Aortic smooth muscle cell (primary cell): ENCODE measurements around the gene GGNBP2. TPM values are rescaled to one million over a fixed set of nuclear protein-coding genes. Genes with fewer than 3 reads are reported as not detected.

ENCODE experiments used
- total RNA-seq: library from RNA; depleted of rRNA; stranded (reverse); fragments of >200 nt; gene quantifications from 2 replicates; pipeline ENCODE4 v1.2.3, GENCODE V29; 2014

GGNBP2 gene, protein sequence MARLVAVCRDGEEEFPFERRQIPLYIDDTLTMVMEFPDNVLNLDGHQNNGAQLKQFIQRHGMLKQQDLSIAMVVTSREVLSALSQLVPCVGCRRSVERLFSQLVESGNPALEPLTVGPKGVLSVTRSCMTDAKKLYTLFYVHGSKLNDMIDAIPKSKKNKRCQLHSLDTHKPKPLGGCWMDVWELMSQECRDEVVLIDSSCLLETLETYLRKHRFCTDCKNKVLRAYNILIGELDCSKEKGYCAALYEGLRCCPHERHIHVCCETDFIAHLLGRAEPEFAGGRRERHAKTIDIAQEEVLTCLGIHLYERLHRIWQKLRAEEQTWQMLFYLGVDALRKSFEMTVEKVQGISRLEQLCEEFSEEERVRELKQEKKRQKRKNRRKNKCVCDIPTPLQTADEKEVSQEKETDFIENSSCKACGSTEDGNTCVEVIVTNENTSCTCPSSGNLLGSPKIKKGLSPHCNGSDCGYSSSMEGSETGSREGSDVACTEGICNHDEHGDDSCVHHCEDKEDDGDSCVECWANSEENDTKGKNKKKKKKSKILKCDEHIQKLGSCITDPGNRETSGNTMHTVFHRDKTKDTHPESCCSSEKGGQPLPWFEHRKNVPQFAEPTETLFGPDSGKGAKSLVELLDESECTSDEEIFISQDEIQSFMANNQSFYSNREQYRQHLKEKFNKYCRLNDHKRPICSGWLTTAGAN
- total RNA-seq, result 67.3 and 70.0 TPM in 2 replicates

DNA sequence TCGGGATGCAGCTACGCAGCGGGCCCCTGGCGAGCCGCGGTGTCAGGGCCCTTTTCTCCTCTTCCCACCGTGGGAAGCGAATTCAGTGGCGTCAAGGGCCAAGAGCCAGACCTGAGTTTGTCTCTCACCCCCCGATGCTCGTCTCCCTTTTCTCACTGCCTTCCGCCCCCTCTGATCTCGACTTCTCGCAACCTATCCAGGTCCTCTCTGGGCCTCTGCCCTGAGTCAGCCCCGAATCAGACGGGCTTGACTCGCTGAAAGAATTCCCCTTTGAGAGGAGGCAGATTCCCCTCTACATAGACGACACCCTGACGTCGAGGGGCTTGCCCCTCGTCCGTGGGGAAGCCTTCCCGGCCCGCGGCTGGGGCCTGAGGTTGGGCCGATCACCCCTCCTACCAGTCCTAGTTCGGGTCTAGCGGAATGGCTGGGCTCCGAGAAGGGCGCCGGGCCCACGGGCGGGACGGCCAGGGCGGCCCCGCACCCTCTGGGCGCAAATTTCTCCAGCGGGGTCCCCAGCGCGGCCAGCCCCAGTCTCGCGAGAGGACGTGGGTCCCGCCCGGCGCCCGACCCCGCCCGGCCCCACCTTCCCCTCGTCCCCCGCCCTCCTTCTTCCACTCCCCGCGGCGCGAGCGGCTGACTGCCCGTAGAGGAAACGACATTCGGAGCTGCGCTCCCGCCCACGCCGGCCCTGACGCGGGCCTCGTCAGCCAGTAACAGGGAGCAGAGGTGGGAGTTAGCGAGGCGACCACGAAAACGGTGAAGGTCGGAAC lies at the start of gene GGNBP2:
GGNBP2 (plus strand) TSS at position 613 of the 770 bp plus-strand sequence. CDS start 806 bp downstream, outside the sequence.

DNA sequence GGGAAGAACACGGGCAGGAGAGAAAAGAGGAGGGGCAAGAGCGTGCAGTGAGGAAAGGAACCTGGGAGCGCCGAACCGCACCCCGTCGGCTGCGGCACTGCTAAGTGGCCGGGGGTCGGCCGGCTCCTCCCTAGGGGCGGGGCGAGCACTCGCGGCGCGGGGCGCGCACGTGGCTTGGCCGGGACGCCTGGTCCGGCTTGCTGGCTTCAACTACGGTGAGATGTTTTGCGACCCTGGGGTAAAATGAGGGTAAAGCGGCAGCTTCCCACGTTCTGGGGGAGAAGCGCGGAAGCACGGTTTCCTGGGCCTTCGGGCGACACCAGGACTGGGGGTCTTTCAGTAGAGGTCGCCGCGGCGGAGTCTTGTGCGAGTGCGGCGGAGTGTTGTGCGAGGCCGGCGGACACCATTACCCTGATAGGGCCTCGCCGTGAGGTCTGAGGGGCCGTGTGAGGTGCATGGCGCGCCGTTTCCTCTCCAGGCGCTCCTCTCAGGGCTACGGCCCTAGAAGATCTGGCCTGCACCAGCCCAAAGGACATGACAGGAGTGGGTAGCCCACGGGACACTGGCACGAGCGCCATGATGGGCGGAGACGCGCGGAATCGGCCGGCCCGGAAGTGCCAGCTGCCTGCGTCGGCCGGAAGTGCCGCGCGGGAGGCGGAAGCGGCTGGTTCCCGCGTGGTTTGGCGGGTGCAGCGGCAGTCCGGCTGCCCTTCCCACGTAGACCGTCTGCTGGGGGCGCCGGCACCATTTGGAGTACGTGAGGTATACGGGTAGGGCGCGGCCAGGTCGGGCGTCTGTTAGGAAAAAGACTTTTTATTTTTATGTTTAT lies 9.7 kb upstream of the GGNBP2 start, which contains the start of the genes MYO19 and PIGW:
MYO19 (minus strand) TSS at position 29 of the 829 bp plus-strand sequence. CDS start 2,330 bp downstream, outside the sequence.
PIGW (plus strand) TSS at position 148 of the 829 bp plus-strand sequence. CDS start 2,115 bp downstream, outside the sequence.

DNA sequence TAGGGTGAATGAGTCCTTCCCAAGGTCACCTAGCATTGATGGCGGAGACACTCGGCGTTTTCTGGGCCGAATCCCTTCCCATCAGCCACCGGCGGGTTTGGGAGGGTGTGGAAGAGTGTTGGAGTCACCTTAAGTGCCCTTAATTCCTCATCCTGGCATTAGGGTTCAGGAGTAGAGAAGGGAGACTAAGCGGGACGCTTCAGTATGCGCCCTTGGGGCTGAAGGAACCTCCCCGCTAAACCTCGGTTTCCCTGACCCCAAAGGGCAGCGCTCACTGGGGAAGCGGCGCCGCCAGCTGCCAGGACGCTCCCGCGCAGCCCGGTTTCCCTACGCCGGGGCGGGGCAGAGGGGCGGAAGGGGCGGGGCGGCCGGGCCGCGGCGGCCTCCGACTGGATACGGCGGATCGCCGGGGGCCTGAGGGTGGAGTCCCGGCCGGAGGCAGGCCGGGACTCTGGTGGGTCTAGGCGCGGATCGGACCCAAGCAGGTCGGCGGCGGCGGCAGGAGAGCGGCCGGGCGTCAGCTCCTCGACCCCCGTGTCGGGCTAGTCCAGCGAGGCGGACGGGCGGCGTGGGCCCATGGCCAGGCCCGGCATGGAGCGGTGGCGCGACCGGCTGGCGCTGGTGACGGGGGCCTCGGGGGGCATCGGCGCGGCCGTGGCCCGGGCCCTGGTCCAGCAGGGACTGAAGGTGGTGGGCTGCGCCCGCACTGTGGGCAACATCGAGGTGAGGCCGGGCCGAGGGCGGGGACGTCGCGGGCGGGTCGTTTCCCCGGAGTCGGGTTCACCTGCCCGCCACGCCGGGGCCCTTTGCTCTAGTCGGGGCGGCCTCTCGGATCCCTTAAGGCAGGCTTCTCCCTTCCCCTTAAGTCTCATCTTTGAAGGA lies 47.0 kb downstream of the GGNBP2 start, which contains the start of gene DHRS11:
DHRS11 (plus strand) TSS at position 446 of the 882 bp plus-strand sequence; CDS start at position 577, 131 bp downstream.

DNA sequence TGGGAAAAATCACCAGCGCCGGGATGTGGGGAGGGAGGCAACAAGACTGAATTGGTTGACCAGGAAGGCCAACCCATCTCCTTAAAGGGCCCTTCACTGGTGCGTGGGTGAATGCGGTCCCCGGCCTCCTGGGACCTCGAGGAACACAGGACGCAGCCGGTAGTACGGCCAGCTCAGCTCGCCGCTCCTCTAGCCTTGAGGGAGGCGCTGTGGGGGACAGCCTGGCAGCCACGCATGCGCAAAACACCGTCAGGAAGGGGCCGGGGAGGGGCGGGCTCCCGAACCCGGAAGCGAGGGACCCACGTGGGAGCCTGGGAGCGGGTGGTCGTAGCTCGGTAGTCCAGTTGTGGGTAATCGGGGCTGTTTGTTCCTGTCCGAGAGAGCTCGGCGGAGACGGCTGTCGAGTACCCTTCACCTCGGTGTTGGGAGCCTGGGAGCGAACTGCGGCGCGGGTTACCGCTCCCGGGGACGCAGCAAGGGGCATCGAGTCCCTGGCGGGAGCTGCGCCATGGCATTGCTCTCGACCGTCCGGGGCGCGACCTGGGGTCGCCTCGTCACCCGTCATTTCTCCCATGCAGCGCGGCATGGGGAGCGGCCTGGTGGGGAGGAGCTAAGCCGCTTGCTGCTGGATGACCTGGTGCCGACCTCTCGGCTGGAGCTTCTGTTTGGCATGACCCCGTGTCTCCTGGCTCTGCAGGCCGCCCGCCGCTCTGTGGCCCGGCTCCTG lies 56.7 kb downstream of the GGNBP2 start, which contains the start of gene MRM1:
MRM1 (plus strand) TSS at position 281 of the 727 bp plus-strand sequence; CDS start at position 509, 228 bp downstream.

Other genes with a start within 250 kb of the GGNBP2 start
- not detected in 2 replicates for gene TBC1D3G, start 221.0 kb upstream of the GGNBP2 start, total RNA-seq
- not detected in 2 replicates for gene TBC1D3H, start 156.5 kb upstream of the GGNBP2 start, total RNA-seq
- 20.3 and 26.6 TPM in 2 replicates for gene ZNHIT3, start 58.2 kb upstream of the GGNBP2 start, total RNA-seq
- gene MYO19, start 10.1 kb upstream of the GGNBP2 start, total RNA-seq, result 43.5 and 49.3 TPM in 2 replicates
- gene PIGW, start 9.9 kb upstream of the GGNBP2 start, total RNA-seq, result 5.7 and 7.1 TPM in 2 replicates
- gene DHRS11, start 47.0 kb downstream of the GGNBP2 start, total RNA-seq, result 3.7 and 5.3 TPM in 2 replicates
- gene MRM1, start 56.7 kb downstream of the GGNBP2 start, total RNA-seq, result 2.2 and 3.4 TPM in 2 replicates